ENCODE data around the gene ZMYM5.

GRCh38 chr13:19910336-19911072, 47.1 kb upstream of the ZMYM5 start:
- TF ChIP-seq POLR2A (IDR thresholded peaks at IDR 0.05; ENCODE audit: low read depth) (no peak), CTCF (IDR thresholded peaks at IDR 0.05) (no peak), EP300 (IDR thresholded peaks at IDR 0.05) (no peak), POLR2AphosphoS5 (IDR thresholded peaks at IDR 0.05) (no peak)
